Fibroblast of skin of abdomen (primary cell): ENCODE measurements around the gene EIF3F. TPM values are rescaled to one million over a fixed set of nuclear protein-coding genes. Genes with fewer than 3 reads are reported as not detected.

ENCODE experiments used
- DNase-seq: peaks from one replicate; pipeline ENCODE4 v3.0.0-alpha.2; 2013
- polyA plus RNA-seq, 2 experiments: library from polyadenylated mRNA; unstranded; fragments of 120-200 nt; gene quantifications; one replicate each; pipeline ENCODE4 v1.2.1, GENCODE V29; 2013; ENCODE audit not compliant: insufficient read length in 2 of 2

The EIF3F gene, protein sequence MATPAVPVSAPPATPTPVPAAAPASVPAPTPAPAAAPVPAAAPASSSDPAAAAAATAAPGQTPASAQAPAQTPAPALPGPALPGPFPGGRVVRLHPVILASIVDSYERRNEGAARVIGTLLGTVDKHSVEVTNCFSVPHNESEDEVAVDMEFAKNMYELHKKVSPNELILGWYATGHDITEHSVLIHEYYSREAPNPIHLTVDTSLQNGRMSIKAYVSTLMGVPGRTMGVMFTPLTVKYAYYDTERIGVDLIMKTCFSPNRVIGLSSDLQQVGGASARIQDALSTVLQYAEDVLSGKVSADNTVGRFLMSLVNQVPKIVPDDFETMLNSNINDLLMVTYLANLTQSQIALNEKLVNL
- 384 TPM for polyA plus RNA-seq (2013, experiment 1 of 2; ENCODE audit: insufficient read length)
- polyA plus RNA-seq (2013, experiment 2 of 2; ENCODE audit: insufficient read length), result 396 TPM

DNA sequence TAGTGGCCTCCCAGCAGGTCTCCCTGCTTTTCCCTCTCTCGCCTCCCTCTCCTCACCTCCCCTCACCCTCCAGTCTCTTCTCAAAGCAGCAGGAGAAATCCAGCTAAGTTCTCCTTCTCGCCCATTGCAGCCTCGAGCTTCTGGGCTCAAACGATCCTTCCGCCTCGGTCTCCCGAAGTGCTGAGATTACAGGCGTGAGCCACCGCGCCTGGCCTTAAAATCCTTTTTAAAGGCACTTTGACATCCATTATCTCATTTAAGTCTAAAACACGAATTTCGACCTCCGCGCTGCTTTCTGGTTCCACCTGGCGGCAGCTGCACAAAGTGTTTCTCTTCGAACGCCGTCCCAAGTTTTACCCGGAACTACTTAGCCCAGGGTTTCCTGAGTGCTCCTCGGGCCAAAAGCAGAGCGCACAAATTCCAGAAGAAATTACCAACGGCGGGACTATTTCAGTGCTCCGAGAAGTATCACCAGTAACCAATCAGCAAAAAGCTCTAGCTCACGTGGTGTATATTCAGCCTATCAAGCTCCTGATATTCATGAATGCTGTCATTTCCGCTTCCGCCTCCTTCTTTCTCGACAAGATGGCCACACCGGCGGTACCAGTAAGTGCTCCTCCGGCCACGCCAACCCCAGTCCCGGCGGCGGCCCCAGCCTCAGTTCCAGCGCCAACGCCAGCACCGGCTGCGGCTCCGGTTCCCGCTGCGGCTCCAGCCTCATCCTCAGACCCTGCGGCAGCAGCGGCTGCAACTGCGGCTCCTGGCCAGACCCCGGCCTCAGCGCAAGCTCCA lies at the start of gene EIF3F:
Gene EIF3F, plus strand, starts transcription at position 570 of the 792 bp plus-strand sequence. Its CDS starts 16 bp downstream, at position 586.
- peak; percentile 100 for DNase-seq

GRCh38 chr11:7941146-7941545 lies 46.0 kb upstream of the EIF3F start:
- no peak for DNase-seq

DNA sequence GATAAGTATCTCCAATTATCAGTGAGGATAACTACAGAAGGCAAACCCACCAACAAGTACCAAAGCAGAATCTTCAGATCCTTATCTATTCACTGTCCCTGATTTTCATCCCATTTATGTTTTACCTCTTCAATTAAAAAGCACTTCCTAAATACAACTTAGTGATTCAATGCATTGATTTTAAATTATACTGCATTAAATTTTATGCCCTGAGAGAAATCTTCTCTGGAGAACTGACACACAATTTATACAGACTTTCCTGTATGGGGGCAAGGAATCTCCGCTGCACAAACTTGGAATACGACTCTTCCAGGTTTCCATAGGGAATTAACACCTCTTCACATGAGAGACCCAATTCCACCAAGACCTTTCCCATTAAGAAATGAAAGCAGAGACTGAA lies 45.5 kb upstream of the EIF3F start, which contains the start of gene OR10A3:
Gene OR10A3, minus strand, starts transcription at position 101 of the 400 bp plus-strand sequence. CDS start 2,188 bp downstream, outside the sequence.
- no peak for DNase-seq

- DNase-seq, result no peak
Observed at GRCh38 chr11:7944123-7944522, 43.0 kb upstream of the EIF3F start.

DNA sequence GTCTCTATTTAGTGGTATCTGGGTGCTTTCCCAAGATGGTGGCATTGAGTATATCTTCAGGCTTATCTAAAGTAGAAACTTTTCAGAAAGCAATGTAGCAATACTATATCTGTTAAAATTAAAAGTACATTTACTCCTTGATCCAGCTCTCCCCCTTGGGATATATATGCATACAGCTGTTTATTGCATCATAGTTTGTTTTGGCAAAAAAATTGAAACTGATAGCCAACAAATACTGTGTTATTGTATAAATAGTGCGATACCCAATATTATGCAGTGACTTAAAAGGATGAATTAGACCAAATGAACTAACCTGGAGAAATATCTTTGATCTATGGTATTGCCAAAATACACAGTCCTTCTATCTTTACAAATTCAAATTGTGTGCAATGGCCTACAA lies 37.2 kb upstream of the EIF3F start:
- no peak for DNase-seq

DNA sequence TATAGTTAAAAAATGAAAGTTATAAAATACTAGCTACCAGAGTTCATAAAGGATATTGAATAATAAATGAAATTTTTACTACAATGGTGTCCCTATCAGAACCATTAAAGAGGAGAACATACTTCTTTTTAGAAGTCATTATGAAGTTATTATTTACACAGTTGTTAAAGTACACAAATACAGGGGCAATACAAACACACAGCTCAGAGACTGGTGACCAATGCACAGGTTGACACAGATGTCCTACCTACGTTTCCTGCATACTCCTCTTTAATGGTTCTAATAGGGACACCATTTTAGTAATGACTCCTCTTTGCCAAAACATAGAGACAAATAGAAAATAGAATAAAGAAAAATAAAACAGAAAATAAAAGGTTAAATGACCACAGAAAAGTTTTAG lies 31.9 kb upstream of the EIF3F start:
- no peak for DNase-seq

GRCh38 chr11:7964261-7964660 lies 22.9 kb upstream of the EIF3F start:
- DNase-seq, result no peak

- DNase-seq, result peak; percentile 67
Observed at GRCh38 chr11:7964873-7965272, 22.3 kb upstream of the EIF3F start.

DNA sequence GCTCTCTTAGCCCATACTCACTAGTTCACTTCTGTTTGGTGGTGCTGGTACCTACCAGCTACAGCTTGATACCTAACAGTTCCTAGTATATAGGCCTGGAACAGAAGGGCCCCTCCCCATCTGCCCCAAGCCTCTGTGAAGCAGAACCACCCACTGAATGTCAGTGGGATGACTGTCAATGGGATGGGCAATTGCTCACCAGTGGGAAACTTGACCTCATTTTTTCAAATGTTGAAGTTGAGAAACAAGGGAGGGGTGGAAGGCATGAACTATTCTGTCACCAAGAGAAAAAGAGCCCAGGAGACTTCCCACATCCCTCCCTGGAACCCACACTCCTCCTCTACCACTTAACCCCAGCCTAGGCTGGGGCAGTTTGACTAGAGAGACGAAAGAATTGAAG lies 21.8 kb upstream of the EIF3F start, which contains the start of gene NLRP10:
Gene NLRP10, minus strand, starts transcription at position 62 of the 400 bp plus-strand sequence. CDS start 1,952 bp downstream, outside the sequence.
- DNase-seq, result peak; percentile 77

- DNase-seq, result no peak
Observed at GRCh38 chr11:7967097-7967496, 20.0 kb upstream of the EIF3F start.

- DNase-seq, result no peak
Observed at GRCh38 chr11:7967826-7968225, 19.3 kb upstream of the EIF3F start.

GRCh38 chr11:7968686-7969085 lies 18.5 kb upstream of the EIF3F start:
- no peak for DNase-seq

GRCh38 chr11:7969756-7970646 lies 17.1 kb upstream of the EIF3F start:
- peak; percentile 57 for DNase-seq

- no peak for DNase-seq
Observed at GRCh38 chr11:7971846-7972245, 15.3 kb upstream of the EIF3F start.

- DNase-seq, result no peak
Observed at GRCh38 chr11:7973011-7973410, 14.1 kb upstream of the EIF3F start.

DNA sequence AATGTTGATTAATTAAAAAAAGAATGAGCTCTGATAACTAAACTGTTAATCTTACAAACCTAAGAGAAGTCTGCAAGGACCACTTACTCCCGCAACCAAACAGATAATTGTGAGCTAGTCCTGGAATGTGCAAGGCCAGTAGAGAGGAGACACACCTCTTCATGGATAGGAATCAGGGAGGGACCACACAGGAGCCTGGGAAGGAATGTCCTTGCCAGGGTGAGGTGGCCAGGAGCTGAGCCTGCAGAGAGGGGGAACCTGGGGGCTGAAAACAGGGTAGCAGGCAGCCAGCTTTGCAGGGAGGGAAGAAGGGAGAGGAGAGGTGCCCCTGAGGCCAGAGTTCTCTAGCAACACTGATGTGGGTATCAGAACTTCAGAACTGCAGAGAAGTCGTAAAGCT lies 12.5 kb upstream of the EIF3F start:
- DNase-seq, result peak; percentile 14

GRCh38 chr11:7977232-7977917 lies 9.8 kb upstream of the EIF3F start:
- peak; percentile 88 for DNase-seq

DNA sequence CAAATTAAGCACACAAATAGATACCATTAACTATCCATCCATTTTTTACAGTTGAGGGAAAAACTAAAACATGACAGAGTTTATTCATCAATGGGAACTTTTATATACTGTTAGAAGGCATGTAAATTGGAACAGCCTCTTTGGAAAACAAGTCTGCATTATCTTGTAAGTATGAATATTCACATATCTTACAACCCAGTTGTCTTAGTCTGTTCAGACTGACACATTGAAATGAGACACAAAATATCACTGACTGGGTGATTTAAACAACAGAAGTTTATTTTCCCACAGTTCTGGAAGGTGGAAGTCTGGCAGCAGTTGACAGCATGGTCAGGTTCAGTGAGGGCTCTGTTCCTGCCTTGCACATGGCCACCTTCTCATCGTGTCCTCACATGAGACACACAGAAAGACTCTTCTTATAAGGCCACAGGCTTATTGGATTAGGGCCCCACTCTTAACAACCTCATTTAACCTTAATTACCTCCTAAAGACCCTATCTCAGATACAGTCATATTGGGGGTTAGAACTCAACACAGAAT lies 5.4 kb upstream of the EIF3F start:
- DNase-seq, result no peak

GRCh38 chr11:7982582-7983119 lies 4.5 kb upstream of the EIF3F start:
- DNase-seq, result no peak

- no peak for DNase-seq
Observed at GRCh38 chr11:7983832-7984590, 3.1 kb upstream of the EIF3F start.
